GM12873 (cell line): ENCODE data around the gene SYTL3.

Experiments used
- TF ChIP-seq, protein P1 (sequence below): IDR thresholded peaks from 2 replicates; pipeline ENCODE4 v1.5.1; 2012; ENCODE audit warnings: low read depth, mild to moderate bottlenecking, moderate library complexity, low read length, control low read depth; ENCODE audit not compliant: insufficient read depth; ENCODE audit errors: missing control alignments

Gene SYTL3

DNA sequence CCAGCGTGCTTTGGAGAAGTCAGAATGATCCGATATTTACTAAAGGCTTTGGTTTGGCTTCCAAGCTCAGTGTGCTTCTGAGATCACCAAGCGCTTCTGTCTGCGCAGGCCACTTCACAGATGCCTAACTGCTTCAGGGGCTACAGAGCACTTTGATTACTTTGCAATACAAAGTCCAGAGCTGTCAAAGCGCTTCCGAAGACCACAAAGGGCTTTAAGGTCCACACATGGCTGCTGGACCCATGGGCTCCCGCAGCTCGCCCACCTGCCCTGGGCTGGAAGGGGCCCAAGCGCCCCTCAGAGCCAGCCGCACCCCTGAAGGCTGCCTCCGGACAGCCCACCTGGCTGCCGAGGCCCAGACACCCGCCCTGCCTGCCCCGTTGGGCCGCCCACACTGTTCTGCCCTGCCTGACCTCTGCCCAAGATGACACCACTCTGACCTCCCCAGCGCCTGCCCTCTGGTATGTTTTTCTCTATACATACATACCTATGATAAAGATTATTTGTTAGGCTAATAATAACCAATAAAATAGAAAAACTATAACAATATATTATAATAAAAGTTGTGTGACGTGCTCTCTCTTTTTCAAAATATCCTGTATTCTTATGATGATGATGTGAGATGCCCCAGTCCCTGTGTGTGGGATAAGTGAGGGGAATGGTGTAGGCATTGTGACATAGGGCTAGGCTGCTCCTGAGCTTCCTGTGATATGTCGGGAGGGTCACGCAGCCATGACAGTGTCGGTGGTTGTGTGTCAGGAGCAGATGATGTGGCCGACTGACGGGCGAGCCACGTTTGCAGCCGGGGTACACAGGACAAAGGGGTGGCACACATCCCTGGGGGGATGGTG, 27.9 kb upstream of the SYTL3 start:
- TF ChIP-seq, protein P1, sequence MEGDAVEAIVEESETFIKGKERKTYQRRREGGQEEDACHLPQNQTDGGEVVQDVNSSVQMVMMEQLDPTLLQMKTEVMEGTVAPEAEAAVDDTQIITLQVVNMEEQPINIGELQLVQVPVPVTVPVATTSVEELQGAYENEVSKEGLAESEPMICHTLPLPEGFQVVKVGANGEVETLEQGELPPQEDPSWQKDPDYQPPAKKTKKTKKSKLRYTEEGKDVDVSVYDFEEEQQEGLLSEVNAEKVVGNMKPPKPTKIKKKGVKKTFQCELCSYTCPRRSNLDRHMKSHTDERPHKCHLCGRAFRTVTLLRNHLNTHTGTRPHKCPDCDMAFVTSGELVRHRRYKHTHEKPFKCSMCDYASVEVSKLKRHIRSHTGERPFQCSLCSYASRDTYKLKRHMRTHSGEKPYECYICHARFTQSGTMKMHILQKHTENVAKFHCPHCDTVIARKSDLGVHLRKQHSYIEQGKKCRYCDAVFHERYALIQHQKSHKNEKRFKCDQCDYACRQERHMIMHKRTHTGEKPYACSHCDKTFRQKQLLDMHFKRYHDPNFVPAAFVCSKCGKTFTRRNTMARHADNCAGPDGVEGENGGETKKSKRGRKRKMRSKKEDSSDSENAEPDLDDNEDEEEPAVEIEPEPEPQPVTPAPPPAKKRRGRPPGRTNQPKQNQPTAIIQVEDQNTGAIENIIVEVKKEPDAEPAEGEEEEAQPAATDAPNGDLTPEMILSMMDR = no peak

DNA sequence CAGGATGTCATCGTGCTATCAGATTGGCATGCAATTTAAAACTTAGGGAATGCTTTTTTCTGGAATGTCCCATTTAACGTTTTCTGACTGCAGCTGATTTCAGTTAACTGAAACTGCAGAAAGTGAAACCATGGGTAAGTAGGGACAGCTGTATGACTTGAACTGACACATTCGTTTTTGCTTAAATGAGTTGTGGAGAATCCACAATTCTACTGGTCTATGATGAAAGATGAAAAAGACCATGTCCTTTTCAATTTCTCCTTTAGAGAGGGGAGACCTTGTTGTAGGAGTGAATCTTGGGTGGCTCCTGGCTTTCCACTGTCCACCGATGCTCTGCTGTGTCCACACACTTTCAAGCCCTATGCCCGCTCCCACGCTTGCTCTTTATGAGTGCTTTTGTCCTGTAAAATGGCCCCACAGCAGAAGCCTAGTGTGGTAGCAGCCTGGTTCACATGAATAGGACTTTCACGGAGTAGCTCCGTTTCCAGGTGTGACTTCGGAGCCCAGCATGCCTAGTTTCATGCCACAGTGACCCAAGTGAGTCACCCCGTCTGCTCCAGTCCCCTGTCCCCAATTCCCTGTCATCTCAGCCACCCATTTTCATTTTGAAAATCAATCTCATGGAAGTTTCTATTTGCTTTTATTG, 27.2 kb upstream of the SYTL3 start:
- TF ChIP-seq, protein P1 = no peak

DNA sequence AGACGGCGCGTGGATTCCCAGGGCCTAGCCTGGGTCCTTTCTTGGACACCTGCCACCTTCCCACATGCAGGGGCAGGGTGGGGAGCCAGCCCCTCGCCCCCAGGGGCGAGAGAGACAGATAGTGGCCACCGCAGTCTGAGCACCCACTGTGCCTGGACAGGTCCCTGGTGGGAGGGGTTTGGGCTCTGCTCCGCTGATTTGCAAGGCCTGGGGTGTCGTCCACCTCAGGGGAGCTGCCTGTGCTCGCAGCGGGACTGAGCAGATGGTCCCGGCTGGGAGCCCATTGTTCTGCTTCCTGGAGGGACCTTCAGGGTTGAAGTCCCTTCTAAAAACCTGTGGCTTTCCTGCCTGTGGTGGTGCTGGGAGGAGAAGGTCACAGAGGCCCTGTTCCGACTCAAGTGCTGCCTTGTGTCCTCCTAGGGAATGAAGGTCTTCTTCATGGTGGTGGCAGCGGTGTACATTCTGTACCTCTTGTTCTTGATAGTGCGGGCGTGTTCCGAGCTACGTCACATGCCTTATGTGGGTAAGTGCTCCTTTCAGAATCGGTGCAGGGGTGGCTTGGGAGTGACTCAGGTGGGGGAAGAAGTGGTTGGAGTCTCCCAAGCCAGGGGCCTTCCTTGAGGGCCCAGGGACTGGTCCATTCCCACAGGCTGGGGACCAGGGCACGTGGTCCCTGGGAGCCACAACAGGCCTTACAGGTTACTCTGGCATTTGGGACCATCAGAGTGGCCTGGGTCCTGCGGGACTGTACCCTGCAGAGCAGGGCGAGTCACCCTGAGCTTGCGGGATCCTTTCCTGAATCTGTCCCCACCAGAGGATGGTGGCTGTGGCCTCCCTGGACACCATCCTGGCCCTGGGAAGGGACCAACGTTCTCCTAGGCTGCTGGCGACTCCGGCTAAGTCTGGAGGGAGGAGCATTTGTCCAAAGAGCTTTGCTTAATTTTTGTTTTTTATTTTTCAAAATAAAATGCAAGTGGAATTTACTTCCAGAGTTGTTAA, 24.9 kb upstream of the SYTL3 start:
- TF ChIP-seq, protein P1 = no peak

DNA sequence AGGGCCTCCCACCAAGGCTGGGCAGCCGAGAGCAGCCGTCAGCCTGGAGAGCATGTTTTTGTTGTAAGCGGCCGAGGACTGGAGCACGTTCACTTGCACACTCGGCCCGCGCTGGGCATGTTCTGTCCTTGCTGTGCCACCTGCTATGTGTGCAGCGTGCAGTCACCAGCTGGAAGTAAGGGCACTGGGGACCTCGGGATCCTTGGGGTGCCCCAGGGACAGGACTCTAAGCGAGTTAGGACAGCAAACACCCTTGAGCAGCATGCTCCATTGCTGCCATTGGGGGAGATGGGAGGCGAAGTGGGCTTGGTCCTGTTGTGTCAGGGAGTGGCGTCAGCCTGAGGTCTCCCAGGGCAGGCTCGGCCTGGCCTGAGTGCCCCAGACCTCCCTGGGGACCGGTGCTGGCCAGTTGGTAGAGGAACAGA, 24.0 kb upstream of the SYTL3 start:
- TF ChIP-seq, protein P1 = no peak

DNA sequence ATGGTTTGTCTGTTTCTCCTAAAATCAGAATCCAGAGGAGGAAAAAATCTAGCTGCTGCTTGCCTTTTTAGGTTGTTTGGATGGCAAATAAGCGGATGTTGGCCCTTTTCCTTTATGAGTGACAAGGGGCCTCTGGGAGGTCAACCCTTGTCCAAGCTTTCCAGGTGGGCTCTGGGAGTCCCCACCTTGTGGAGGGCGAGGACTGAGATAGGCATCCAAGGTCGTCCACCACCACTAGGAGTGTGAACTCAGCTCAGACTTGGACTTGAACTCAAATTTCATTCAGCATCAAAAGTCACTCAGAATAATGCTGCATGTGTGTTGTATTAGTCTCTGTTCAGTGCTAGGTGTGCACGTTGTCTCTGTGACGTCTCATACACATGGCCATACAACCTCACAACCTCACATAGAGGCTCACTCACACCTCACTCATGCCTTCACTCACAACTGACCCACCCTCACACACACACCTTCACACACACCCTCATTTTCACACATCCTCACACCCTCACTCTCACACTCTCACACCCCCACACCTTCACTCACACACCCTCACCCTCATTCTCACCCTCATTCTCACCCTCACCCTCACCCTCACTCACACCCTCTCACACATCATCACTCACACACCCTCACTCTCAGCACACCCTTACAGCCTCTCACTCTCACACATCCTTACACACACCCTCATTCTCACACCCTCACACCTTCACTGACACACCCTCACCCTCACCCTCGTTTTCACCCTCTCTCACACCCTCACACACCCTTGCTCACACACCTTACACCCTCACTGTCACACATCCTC, 23.3 kb upstream of the SYTL3 start:
- TF ChIP-seq, protein P1 = no peak

DNA sequence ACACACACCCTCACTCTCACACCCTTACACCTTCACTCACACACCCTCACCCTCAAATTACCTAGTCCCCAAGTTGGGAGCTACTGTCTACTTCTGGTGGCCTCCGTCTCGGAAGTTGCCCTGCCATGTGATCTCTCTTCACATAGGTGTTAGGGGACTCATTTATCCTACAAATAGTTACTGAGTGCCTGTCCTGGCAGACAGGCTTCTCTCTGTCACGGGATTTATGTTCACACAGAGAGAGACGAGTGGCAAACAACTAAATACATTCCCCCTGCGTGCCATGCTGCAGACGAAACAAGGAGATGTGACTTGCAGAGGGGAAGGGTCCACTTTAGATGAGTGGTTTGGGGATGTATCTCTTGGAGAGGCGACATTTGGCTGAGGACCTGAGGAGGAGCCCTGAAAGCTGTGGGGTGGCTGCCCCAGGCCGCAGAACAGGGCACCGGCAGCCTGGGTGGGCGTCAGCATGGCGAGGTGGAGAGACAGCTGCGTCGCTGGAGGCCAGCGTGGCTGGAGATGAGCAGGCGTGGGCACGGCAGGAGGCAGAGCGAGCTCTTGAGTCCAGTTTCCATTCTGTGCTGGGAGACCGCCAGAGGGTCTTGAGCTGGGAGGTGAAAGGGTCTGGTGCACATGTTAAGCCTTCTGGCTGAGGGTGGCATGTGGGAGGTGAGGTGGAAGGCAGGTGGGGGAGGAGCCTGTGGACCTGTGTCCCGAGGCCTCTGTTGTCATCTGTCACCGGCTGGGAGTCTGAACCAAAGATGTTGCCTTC, 22.5 kb upstream of the SYTL3 start:
- TF ChIP-seq, protein P1 = no peak
